Measurements from ENCODE around the gene AKIRIN2. TPM values are rescaled to one million over a fixed set of nuclear protein-coding genes. Genes with fewer than 3 reads are reported as not detected.

Gene AKIRIN2
- total RNA-seq, 2 experiments from 2014 or later: 41.4 to 46.3 TPM

- DNase-seq (peak; percentile 67), ATAC-seq (peak; percentile 78)
- Mint-ChIP-seq H3K4me3 (no peak overlapping the region), H3K27ac (peak overlapping the region; percentile 75), H3K36me3 (ENCODE audit: low read depth) (no peaks in the 10 kb centered on the region), H3K4me1 (peaks cover 32% of the 10 kb centered on the region), H3K9me3 (ENCODE audit: low read depth) (no peaks in the 10 kb centered on the region), H3K27me3 (peaks cover 6% of the 10 kb centered on the region)
- POLR2A ChIA-PET: interaction anchor here (0.5 to 0.9 kb wide), 4 partner anchors 11 to 100 kb away, joined by 3 to 4 read pairs (median 3); no protein-coding TSS in a partner anchor
- intact Hi-C loops (cut with DNase I, micrococcal nuclease): loop anchor here (1.0 to 5.0 kb wide), 6 partner anchors 10 to 577 kb away; partner anchors contain the start of genes AKIRIN2 (in 1 of the 2) and ZNF292 (in 1 of the 2)
- CTCF ChIA-PET: interaction anchor here (0.6 to 1.4 kb wide), 3 partner anchors 25 to 590 kb away, joined by 3 to 6 read pairs (median 3); no protein-coding TSS in a partner anchor
Measured at GRCh38 chr6:87731818-87732661, 30.0 kb upstream of the AKIRIN2 start.

- ATAC-seq (no peak), DNase-seq (no peak)
- ChIA-PET CTCF (no interaction called here), POLR2A (no interaction called here)
- H3K36me3 Mint-ChIP-seq (ENCODE audit: low read depth): no peaks in the 10 kb centered on the region
- H3K27ac Mint-ChIP-seq: no peak overlapping the region
- no peak overlapping the region for H3K4me3 Mint-ChIP-seq
- H3K4me1 Mint-ChIP-seq: peaks cover 30% of the 10 kb centered on the region
- no peaks in the 10 kb centered on the region for H3K9me3 Mint-ChIP-seq (ENCODE audit: low read depth)
- intact Hi-C loops (cut with DNase I, micrococcal nuclease): loop anchor here (5.0 kb wide), 2 partner anchors 34 to 176 kb away; no protein-coding TSS in a partner anchor
- peaks cover 6% of the 10 kb centered on the region for H3K27me3 Mint-ChIP-seq
Measured at GRCh38 chr6:87731080-87731479, 29.0 kb upstream of the AKIRIN2 start.

GRCh38 chr6:87729965-87730719, 28.1 kb upstream of the AKIRIN2 start:
- ATAC-seq: peak; percentile 18
- Mint-ChIP-seq H3K4me1 (peaks cover 35% of the 10 kb centered on the region), H3K36me3 (ENCODE audit: low read depth) (no peaks in the 10 kb centered on the region), H3K27ac (no peak overlapping the region), H3K9me3 (ENCODE audit: low read depth) (no peaks in the 10 kb centered on the region), H3K27me3 (peaks cover 6% of the 10 kb centered on the region), H3K4me3 (no peak overlapping the region)
- peak; percentile 41 for DNase-seq
- ChIA-PET POLR2A (no interaction called here), CTCF (interaction anchor here (1.1 to 1.6 kb wide), 3 partner anchors 9 to 36 kb away, joined by 3 to 5 read pairs (median 4); no protein-coding TSS in a partner anchor)
- intact Hi-C loops (cut with DNase I, micrococcal nuclease): loop anchor here (5.0 kb wide), 2 partner anchors 33 to 177 kb away; no protein-coding TSS in a partner anchor

GRCh38 chr6:87728706-87729105, 26.7 kb upstream of the AKIRIN2 start:
- no peaks in the 10 kb centered on the region for H3K36me3 Mint-ChIP-seq (ENCODE audit: low read depth)
- CTCF ChIA-PET: interaction anchor here (0.7 to 1.6 kb wide), 4 partner anchors 10 to 1142 kb away, joined by 3 read pairs; no protein-coding TSS in a partner anchor
- POLR2A ChIA-PET: no interaction called here

GRCh38 chr6:87724983-87725811, 23.2 kb upstream of the AKIRIN2 start:
- Mint-ChIP-seq H3K9me3 (ENCODE audit: low read depth) (no peaks in the 10 kb centered on the region), H3K4me3 (no peak overlapping the region), H3K4me1 (peaks cover 32% of the 10 kb centered on the region), H3K27me3 (peaks cover 6% of the 10 kb centered on the region), H3K36me3 (ENCODE audit: low read depth) (no peaks in the 10 kb centered on the region), H3K27ac (no peak overlapping the region)
- DNase-seq (no peak), ATAC-seq (peak; percentile 70)
- POLR2A ChIA-PET: no interaction called here
- intact Hi-C loops (cut with DNase I, micrococcal nuclease): no loop called here
- CTCF ChIA-PET: no interaction called here

More at GRCh38 chr6:87728706-87729105, 26.7 kb upstream of the AKIRIN2 start:
- DNase-seq (no peak), ATAC-seq (no peak)
- Mint-ChIP-seq H3K27me3 (peaks cover 6% of the 10 kb centered on the region), H3K9me3 (ENCODE audit: low read depth) (no peaks in the 10 kb centered on the region), H3K4me1 (peaks cover 43% of the 10 kb centered on the region), H3K4me3 (no peak overlapping the region), H3K27ac (no peak overlapping the region)
- intact Hi-C loops (cut with DNase I, micrococcal nuclease): no loop called here

GRCh38 chr6:87723170-87724078, 21.4 kb upstream of the AKIRIN2 start:
- no peaks in the 10 kb centered on the region for H3K9me3 Mint-ChIP-seq (ENCODE audit: low read depth)
- ChIA-PET CTCF (interaction anchor here (0.5 to 1.4 kb wide), 4 partner anchors 9 to 67 kb away, joined by 3 to 4 read pairs (median 3); partner anchors contain the start of gene AKIRIN2), POLR2A (interaction anchor here (1.1 kb wide), 1 partner anchor 24 kb away, joined by 8 read pairs; no protein-coding TSS in a partner anchor)
- peak; percentile 28 for ATAC-seq
- H3K4me1 Mint-ChIP-seq: peaks cover 23% of the 10 kb centered on the region
- DNase-seq: peak; percentile 22
- intact Hi-C loops (cut with DNase I, micrococcal nuclease): no loop called here
- H3K27me3 Mint-ChIP-seq: peaks cover 3% of the 10 kb centered on the region
- H3K36me3 Mint-ChIP-seq (ENCODE audit: low read depth): no peaks in the 10 kb centered on the region
- no peak overlapping the region for H3K4me3 Mint-ChIP-seq
- no peak overlapping the region for H3K27ac Mint-ChIP-seq

GRCh38 chr6:87722540-87723169, 20.6 kb upstream of the AKIRIN2 start:
- peaks cover 23% of the 10 kb centered on the region for H3K4me1 Mint-ChIP-seq
- intact Hi-C loops (cut with DNase I, micrococcal nuclease): no loop called here
- DNase-seq (no peak), ATAC-seq (no peak)
- peaks cover 2% of the 10 kb centered on the region for H3K27me3 Mint-ChIP-seq
- no peaks in the 10 kb centered on the region for H3K36me3 Mint-ChIP-seq (ENCODE audit: low read depth)
- H3K9me3 Mint-ChIP-seq (ENCODE audit: low read depth): no peaks in the 10 kb centered on the region
- H3K27ac Mint-ChIP-seq: no peak overlapping the region
- ChIA-PET CTCF (interaction anchor here (0.6 to 1.4 kb wide), 3 partner anchors 8 to 110 kb away, joined by 3 to 4 read pairs (median 3); no protein-coding TSS in a partner anchor), POLR2A (interaction anchor here (1.1 kb wide), 1 partner anchor 23 kb away, joined by 8 read pairs; no protein-coding TSS in a partner anchor)
- no peak overlapping the region for H3K4me3 Mint-ChIP-seq

GRCh38 chr6:87721311-87721710, 19.3 kb upstream of the AKIRIN2 start:
- intact Hi-C loops (cut with DNase I, micrococcal nuclease): no loop called here
- no peak overlapping the region for H3K27ac Mint-ChIP-seq

GRCh38 chr6:87718662-87719433, 16.8 kb upstream of the AKIRIN2 start:
- POLR2A ChIA-PET: interaction anchor here (0.6 kb wide), 1 partner anchor 17 kb away, joined by 3 read pairs; the partner anchor contains the start of gene AKIRIN2
- H3K27me3 Mint-ChIP-seq: no peaks in the 10 kb centered on the region
- no peak for DNase-seq
- no peak overlapping the region for H3K4me3 Mint-ChIP-seq
- H3K9me3 Mint-ChIP-seq (ENCODE audit: low read depth): no peaks in the 10 kb centered on the region
- peaks cover 21% of the 10 kb centered on the region for H3K4me1 Mint-ChIP-seq
- no peaks in the 10 kb centered on the region for H3K36me3 Mint-ChIP-seq (ENCODE audit: low read depth)
- CTCF ChIA-PET: interaction anchor here (0.6 to 1.4 kb wide), 2 partner anchors 10 to 11 kb away, joined by 3 to 4 read pairs; no protein-coding TSS in a partner anchor
- peak; percentile 35 for ATAC-seq
- intact Hi-C loops (cut with DNase I, micrococcal nuclease): no loop called here
- no peak overlapping the region for H3K27ac Mint-ChIP-seq

More at GRCh38 chr6:87721311-87721710, 19.3 kb upstream of the AKIRIN2 start:
- ChIA-PET CTCF (interaction anchor here (0.8 kb wide), 1 partner anchor 162 kb away, joined by 3 read pairs; no protein-coding TSS in a partner anchor), POLR2A (interaction anchor here (0.6 kb wide), 1 partner anchor 11 kb away, joined by 3 read pairs; no protein-coding TSS in a partner anchor)
- Mint-ChIP-seq H3K4me1 (peaks cover 23% of the 10 kb centered on the region), H3K9me3 (ENCODE audit: low read depth) (no peaks in the 10 kb centered on the region), H3K27me3 (no peaks in the 10 kb centered on the region), H3K36me3 (ENCODE audit: low read depth) (no peaks in the 10 kb centered on the region), H3K4me3 (no peak overlapping the region)
- DNase-seq (no peak), ATAC-seq (no peak)
